ENCODE measurements around the gene KRTAP20-1.

DNA sequence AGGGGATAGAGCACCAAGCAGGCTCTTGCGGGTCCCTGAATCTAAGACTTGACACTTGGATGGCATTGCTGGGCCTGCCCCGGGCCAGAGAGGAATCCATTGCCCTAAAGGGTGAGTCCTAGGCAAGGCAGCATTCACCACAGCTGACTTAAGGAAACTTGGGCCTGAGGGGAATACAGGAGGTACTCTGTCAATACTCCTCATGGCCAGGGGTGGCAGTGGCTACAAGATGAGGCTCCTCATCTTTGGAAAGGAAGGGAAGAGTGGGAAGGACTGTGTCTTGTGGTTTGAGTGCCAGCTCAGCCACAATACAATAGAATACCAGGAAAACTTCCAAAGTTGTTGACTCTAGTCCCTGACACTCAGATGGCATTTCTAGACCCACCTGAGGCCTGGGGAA, 10.3 kb upstream of the KRTAP20-1 start:
- TF ChIP-seq, protein P1, sequence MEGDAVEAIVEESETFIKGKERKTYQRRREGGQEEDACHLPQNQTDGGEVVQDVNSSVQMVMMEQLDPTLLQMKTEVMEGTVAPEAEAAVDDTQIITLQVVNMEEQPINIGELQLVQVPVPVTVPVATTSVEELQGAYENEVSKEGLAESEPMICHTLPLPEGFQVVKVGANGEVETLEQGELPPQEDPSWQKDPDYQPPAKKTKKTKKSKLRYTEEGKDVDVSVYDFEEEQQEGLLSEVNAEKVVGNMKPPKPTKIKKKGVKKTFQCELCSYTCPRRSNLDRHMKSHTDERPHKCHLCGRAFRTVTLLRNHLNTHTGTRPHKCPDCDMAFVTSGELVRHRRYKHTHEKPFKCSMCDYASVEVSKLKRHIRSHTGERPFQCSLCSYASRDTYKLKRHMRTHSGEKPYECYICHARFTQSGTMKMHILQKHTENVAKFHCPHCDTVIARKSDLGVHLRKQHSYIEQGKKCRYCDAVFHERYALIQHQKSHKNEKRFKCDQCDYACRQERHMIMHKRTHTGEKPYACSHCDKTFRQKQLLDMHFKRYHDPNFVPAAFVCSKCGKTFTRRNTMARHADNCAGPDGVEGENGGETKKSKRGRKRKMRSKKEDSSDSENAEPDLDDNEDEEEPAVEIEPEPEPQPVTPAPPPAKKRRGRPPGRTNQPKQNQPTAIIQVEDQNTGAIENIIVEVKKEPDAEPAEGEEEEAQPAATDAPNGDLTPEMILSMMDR (IDR thresholded peaks at IDR 0.05; ENCODE audit: insufficient read depth, low read length), result no peak
- TF ChIP-seq GABPA (IDR thresholded peaks at IDR 0.05; ENCODE audit: low read depth) (no peak), POLR2AphosphoS5 (IDR thresholded peaks at IDR 0.05; ENCODE audit: low read depth) (no peak), SPI1 (IDR thresholded peaks at IDR 0.05; ENCODE audit: borderline replicate concordance, low read depth) (no peak)
- TF ChIP-seq, protein P2, sequence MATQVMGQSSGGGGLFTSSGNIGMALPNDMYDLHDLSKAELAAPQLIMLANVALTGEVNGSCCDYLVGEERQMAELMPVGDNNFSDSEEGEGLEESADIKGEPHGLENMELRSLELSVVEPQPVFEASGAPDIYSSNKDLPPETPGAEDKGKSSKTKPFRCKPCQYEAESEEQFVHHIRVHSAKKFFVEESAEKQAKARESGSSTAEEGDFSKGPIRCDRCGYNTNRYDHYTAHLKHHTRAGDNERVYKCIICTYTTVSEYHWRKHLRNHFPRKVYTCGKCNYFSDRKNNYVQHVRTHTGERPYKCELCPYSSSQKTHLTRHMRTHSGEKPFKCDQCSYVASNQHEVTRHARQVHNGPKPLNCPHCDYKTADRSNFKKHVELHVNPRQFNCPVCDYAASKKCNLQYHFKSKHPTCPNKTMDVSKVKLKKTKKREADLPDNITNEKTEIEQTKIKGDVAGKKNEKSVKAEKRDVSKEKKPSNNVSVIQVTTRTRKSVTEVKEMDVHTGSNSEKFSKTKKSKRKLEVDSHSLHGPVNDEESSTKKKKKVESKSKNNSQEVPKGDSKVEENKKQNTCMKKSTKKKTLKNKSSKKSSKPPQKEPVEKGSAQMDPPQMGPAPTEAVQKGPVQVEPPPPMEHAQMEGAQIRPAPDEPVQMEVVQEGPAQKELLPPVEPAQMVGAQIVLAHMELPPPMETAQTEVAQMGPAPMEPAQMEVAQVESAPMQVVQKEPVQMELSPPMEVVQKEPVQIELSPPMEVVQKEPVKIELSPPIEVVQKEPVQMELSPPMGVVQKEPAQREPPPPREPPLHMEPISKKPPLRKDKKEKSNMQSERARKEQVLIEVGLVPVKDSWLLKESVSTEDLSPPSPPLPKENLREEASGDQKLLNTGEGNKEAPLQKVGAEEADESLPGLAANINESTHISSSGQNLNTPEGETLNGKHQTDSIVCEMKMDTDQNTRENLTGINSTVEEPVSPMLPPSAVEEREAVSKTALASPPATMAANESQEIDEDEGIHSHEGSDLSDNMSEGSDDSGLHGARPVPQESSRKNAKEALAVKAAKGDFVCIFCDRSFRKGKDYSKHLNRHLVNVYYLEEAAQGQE (IDR thresholded peaks at IDR 0.05; ENCODE audit: insufficient replicate concordance, low read depth), result no peak

All from HL-60 (cell line).